DMS53 treated with DMSO at 0.1 percent for 48 hours (cell line): ENCODE data around the gene NFX1.
A peak's percentile ranks its signal among the peaks of the same experiment; 100 is the strongest.
"Not testable (repeated sequence)": the region's sequence is repeated elsewhere in the genome, so short reads cannot be mapped to it uniquely, and the experiment has no call there.

Experiments
- DNase-seq: peaks from one replicate; lab custom pipeline; 2025; ENCODE audit not compliant: unreplicated experiment; lab: John Stamatoyannopoulos, UW

Gene NFX1

DNA sequence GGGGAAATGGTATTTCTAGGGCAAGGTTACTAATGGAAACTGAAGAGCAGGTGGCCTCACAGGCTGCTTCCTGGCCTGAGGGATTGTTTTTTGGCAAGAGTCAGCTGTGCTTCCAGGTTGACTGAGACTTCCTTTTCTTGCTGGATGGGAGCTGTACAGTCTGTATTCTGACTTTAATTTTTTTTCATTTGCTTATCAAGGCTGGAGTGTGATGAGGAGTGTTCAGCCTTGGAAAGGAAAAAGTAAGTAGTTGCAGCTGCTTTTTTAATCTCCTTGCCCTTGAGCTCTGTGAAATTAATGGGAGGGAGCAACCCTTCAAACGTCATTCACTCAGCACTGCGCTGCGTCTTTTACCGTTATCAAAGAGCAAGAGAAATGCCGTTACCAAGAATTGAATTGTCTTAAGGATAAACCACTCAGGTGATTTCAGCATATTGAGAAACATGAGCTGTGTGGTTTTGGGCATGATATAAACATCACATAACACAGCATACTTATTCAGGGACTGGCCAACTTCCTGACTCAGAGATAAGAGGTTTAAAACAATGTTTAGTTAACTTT is 64.4 kb downstream of the NFX1 start:
- DNase-seq, result no peak

- DNase-seq, result no peak
These were observed 65.6 kb downstream of the NFX1 start for GRCh38 chr9:33355933-33356332.

DNA sequence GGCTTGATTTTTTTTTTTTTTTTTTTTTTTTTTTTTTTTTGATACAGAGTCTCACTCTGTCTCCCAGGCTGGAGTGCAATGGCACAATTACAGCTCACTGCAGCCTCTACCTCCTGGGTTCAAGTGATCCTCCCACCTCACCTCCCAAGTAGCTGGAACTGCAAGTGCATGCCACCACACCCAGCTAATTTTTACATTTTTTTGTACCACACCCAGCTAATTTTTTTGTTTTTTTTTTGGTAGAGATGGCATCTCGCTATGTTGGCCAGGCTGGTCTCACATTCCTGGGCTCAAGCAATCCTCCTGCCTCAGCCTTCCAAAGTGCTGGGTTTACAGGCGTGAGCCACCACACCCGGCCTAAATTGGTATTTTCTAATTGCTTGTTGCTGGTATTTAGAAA is 68.3 kb downstream of the NFX1 start:
- not testable (repeated sequence) for DNase-seq

DNA sequence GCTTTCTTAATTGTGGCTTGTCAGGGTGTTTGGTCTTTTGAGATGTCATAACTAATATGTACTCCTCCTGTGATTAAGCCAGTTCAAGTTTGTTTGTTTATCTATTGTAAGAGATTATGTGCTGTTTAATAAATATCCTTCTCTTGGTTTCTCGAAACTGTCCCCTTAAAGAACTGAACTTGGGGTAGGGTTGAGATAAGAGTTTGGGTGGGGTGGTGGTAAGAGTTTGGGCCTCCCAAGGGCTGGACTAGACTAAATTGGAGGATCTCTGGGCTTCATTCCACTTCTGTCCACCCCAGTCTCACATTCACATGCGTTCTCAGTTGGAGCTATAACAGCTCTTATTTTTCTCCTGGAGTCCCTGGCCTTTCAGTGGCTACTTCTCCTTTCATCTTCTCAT is 73.8 kb downstream of the NFX1 start:
- no peak for DNase-seq

DNA sequence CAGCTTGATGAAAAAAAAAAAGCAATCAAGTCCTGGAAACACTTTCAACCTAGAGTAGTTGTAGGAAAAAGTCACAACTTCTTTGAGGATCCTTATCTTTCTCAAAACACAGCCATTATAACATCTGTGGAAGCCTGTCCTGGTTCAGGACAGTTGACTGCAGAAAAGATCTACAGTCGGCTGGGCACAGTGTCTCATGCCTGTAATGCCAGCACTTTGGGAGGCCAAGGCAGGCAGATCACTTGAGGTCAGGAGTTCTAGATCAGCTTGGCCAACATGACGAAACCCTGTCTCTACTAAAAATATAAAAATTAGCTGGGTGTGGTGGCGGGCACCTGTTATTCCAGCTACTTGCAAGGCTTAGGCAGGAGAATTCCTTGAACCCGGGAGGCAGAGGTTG is 74.5 kb downstream of the NFX1 start:
- DNase-seq, result not testable (repeated sequence)

DNA sequence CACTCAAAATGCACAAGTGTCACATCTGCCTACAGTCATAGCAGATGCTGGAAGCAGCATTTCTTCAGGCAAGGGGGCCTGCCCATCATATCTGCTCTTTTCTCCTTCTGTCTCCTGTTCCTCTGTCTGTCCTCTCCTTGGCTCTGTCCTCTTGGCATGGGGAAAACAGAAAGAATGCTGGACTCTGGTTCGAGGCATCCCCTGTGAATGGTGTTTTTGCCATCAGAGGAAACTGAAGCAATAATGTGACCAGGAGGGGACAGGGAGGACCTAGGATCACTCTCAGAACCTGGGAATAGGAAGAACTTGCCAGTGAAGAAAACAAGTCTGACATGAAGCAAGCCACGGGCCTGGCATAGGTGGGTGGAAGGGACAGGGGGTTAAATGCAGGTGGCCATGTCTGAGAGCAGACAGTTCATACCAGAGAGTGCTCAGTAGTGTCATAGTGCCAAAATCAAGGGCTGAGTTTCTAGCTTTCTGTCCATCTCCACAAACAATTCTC is 76.7 kb downstream of the NFX1 start:
- DNase-seq, result no peak

DNA sequence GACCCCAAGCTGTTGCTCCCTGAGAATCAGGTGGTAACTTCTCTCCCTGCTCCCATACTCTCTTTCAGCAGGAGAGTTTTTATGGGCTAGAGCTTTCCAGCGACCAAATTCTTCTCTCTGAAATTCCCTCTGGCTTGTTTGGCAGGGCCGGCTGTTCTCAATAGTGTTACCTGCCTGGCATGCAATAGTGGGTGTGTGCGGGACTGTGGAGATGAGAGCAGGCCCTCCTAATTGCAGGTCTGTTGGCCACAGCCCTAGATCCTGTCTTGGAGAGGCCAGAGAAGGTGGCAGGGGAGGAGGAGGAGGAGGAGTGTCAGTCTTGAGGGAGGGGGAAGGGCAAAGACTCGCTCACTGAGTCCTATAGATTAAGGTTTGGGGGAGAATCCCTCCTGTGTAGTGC is 82.6 kb downstream of the NFX1 start:
- DNase-seq, result no peak

DNA sequence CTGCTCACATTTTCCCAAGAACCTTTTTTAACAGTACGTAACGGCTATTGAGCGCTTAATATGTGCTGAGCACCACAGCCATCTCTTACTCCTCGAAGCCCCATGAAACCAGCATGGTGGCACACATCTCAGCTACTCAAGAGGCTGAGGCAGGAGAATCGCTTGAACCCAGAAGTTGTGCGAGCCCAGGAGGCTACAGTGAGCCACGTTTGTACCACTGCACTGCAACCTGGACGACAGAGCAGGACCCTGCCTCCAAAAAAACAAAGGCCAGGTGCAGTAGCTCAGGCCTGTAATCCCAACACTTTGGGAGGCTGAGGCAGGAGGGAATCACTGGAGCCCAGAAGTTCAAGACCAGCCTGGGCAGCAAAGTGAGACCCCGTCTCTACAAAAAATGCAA is 83.9 kb downstream of the NFX1 start:
- DNase-seq, result no peak

GRCh38 chr9:33374634-33375237 is 84.4 kb downstream of the NFX1 start:
- peak; percentile 83 for DNase-seq

DNA sequence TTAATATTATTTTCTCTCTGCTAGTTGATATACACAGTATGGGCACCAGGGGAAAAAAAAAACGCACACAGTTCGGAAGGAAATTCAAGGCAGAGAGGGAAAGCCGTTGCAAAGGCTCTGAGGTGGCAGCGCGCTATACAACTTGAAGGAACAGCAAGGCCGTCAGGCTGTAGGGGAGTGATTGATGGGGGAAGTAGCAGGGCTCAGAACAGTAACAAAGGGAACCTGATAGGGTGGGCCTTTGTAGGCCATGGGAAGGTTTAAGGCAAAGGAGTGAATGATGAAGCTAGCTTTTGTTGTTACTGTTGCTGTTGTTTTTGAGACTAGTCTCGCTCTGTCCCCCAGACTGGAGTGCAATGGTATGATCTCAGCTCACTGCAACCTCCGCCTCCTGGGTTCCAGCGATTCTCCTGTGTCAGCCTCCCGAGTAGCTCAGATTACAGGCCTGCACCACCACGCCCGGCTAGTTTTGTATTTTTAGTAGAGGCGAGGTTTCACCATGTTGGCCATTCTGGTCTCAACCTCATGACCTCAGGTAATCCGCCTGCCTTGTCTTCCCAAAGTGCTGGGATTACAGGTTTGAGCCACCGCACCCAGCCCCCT is 85.0 kb downstream of the NFX1 start:
- DNase-seq, result no peak

DNA sequence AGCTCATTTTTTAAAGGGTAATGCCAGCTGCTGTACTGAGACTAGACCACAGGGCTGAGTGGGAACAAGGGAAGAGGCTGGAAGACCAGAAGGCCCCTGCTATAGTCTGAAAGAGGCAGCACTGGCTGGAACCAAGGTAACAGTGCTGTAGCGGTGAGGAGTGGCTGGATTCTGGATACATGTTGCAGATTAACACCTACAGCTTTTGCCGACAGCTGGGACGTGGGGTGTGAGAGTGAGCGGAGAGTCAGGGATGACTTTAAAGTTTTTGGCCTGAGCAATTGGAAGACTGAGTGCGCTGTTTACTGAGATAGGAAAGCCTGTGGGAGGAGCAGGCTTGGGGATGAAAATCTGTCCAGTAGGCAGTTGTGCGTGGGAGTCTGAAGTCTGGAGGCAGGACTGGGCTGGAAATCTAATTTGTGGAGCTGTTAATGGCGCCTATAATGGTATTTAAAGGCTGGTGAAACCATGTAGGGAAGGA is 85.6 kb downstream of the NFX1 start:
- no peak for DNase-seq

DNA sequence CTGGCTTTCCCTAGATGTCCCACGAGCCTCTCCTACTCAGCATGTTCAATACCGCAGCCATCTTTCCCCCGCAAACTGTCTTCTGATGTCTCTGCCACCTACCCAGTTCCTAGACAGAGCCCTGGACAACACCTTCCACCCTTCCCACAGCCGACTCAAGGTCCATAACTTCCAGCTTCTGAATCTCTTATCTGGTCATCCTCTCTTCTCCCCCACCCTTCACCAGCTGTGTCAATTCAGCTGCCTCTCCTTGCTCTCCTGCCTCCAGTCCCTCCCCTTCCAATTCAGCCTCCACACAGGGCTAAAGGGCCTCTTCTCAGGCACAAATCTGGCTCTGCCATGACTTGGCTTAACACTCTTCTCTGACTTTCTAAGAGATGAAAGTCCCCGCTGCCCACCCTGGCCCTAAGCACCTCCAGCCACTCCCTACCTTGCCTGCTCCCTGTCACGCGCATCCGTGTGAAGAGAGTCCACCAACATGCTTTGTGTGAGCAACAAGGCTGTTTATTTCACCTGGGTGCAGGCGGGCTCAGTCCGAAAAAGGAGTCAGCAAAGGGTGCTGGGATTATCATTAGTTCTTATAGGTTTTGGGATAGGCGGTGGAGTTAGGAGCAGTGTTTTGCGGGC is 86.9 kb downstream of the NFX1 start:
- no peak for DNase-seq

DNA sequence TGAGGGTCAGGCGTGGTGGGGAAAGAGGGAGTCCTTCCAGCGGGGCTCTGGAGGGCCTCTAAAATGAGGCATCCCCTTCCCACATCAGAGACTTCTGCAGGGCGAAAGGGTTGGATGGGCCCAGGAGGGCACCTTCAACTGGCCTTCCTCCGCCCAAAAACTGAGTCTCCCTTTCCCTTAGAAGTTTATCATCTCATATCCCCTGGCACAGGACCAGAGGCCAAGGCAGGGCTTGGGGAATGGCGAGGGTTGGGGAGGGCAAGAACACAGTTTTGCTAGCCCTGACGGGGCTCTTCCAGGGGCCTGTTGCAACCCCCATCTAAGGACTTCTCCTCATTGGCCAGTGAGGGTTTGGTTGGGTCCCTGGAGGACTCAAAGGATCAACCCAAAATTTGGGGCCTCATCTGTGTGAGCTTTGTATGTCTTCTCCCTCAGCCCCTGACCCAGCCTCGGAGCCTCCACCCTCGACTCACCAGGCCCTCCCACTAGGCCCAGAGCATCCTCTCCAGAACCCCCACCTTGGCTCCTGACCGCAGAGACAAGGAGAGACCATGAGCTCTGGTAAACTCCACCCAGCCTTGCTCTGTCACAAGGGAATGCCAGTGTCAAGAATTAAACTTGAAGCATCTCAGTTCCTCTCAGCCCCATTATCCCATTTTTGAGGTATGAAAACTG is 87.9 kb downstream of the NFX1 start:
- no peak for DNase-seq

GRCh38 chr9:33379666-33380389 is 89.5 kb downstream of the NFX1 start:
- DNase-seq, result no peak

DNA sequence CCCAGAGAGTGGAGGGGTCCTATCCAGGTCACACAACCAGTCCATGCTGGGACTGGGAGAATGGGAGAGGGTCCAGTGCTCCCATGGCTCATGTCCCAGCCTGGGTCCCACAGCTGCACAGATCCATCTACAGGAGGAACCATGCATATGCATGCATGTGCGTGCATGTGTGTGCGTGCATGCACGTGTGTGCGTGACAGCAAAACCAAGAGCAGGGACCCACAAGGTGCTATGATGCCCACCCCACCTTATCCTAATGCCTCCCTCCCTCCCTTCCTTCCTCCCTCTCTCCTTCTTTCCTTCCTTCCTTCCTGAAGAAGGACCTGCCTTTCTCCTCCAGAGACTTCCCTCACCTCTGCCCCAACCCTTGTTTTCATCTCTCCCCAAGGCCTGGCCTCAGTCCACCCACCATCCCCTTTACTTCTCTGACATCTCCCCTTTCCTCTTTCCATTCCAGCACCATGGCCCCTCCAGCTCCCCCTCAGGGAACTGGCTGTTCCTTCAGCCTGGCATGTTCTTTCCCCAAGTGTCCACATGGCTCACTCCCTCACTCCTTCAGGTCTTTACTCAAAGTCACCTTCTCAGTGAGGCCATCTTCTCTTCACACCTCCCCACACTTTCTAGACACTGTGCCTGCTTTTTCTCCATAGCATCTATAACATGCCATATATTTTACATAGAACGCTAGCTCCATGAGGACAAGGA is 90.2 kb downstream of the NFX1 start:
- DNase-seq, result no peak

DNA sequence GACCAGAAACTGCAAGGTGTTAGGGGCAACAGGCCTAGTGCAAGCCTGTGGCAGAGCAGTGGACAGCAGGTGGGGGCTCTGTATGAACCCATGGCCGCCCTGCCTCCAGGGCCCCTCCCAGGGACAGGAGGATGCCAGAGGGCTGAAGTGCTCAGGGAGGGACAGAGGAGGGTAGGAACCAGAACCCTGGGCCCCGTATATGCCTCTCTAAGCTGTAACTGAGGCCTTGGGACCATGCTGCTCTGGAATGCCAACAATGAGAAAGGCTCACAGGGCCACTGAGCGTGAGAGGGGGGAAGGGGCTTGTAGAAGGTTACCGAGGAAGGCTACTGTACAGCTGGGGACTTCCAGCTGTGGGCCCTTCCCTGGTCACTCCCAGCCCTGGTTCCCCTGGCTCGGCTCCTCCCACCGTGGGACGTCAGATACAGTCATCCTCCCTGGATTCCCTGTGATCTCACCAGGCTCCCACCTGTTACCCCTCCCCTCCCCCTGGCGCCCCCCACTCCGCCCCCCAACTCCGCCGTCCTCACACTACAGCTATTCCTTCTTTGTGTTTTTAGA is 91.0 kb downstream of the NFX1 start:
- DNase-seq, result no peak

GRCh38 chr9:33382397-33382796 is 92.1 kb downstream of the NFX1 start:
- not testable (repeated sequence) for DNase-seq

DNA sequence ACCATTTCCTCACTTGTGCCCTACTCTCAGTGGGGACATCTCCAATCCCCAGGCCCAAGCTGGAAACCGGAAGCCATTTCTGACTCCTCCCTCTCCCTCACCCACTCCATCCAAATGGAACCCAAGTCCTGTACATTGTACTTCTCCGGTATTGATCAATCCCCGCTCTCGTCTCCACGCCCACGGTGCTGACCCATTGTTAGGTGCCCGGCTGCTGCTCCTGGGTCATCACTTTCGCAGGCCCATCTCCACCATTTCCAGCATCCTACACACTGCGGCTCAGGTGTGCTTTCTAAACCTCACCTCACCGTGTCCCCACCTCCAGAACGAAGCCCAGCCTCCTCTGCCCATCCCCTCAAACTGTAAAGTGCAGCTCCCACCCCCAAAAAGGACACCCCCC is 93.1 kb downstream of the NFX1 start:
- DNase-seq, result not testable (repeated sequence)

GRCh38 chr9:33385536-33385935 is 95.2 kb downstream of the NFX1 start:
- not testable (repeated sequence) for DNase-seq
